ENCODE results near the gene NEURL3.

The NEURL3 gene

DNA sequence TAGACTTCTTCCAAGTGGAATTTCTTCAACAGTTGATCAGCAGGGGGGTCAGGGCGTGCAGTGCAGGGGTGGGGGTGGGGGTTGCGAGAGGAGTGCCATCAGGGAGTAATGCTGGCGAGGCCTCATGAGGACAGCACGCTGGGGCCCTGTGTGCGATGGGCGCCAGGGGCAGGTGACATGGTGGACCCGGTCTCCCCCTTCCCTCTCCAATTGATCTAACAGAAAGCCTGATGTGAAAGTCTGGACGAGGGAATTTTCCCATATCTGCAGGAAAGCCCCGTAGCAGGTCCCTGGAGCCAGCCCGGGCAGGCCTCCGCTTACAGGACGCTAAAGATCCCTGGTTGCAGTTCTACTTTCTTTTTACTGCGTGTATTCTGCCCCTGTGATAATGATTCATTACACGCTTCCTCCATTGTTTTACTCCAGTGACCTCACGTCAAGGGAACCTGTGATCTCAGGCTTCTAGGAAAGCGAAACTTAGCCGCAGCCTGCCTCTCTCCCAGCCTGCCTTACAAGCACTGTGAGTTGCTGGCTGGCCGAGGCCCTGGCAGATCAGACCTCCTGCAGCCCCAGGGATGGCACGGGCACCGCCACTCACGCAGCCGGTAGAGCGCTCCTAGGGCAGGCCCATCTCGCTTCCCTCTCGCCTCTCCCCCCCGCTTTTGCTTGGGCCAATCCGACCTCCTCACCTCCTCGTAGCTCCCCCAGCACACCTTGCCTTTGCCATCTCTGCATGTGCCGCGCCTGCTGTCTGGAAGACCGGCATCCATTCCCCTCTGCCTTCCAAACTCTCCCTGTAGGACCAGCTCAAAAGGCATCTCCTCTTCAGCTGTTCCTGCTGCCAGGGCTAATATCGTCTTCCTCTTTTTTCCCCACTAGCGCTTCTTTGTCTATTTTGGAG, 19.2 kb downstream of the NEURL3 start:
- H2AFZ ChIP-seq (ENCODE audit: low read depth, low read length, severe bottlenecking): peak overlapping the region; percentile 56
- no peaks in the 10 kb centered on the region for H3K36me3 ChIP-seq (ENCODE audit: low read length)
- H3K4me3 ChIP-seq (ENCODE audit: insufficient read depth, low read length, poor library complexity, severe bottlenecking): no peak overlapping the region
- H3K9me2 ChIP-seq (replicated peaks; ENCODE audit: insufficient read depth, low read length): no peaks in the 10 kb centered on the region
- H3K27ac ChIP-seq (ENCODE audit: low read depth, low read length): no peak overlapping the region
- no peaks in the 10 kb centered on the region for H3F3A ChIP-seq (ENCODE audit: insufficient read depth)
- H3K4me2 ChIP-seq (ENCODE audit: low read depth, low read length, poor library complexity, severe bottlenecking): peak overlapping the region; percentile 22
- H3K27me3 ChIP-seq (ENCODE audit: low read length): 0 out of 2 replicates have a peak, but pooled peaks cover under 1% of the 10 kb centered on the region
- TF ChIP-seq CTCF (IDR thresholded peaks at IDR 0.05; ENCODE audit: insufficient read depth, low read length, poor library complexity, severe bottlenecking): no peak
- no peak for TF ChIP-seq EZH2phosphoT487 (conservative IDR thresholded peaks at IDR 0.05; ENCODE audit: low read length)
- H3K9me3 ChIP-seq (ENCODE audit: insufficient read depth, low read length): no peaks in the 10 kb centered on the region
- no peaks in the 10 kb centered on the region for H4K20me1 ChIP-seq (ENCODE audit: low read depth, low read length)
- no peak overlapping the region for H3K9ac ChIP-seq (ENCODE audit: low read length)
- H3K79me2 ChIP-seq (ENCODE audit: insufficient read depth, low read length): no peaks in the 10 kb centered on the region

- Histone ChIP-seq H3K27me3 (ENCODE audit: low read length) (peaks cover 5% of the 10 kb centered on the region; the same call in 1 of the 2 replicates), H3K9ac (ENCODE audit: low read length) (no peak overlapping the region), H3K9me3 (ENCODE audit: insufficient read depth, low read length) (no peaks in the 10 kb centered on the region), H3K36me3 (ENCODE audit: low read length) (0 out of 2 replicates have a peak, but pooled peaks cover 3% of the 10 kb centered on the region), H3K4me3 (ENCODE audit: insufficient read depth, low read length, poor library complexity, severe bottlenecking) (no peak overlapping the region), H3F3A (ENCODE audit: insufficient read depth) (no peaks in the 10 kb centered on the region), H4K20me1 (ENCODE audit: low read depth, low read length) (no peaks in the 10 kb centered on the region), H3K79me2 (ENCODE audit: insufficient read depth, low read length) (no peaks in the 10 kb centered on the region), H3K4me2 (ENCODE audit: low read depth, low read length, poor library complexity, severe bottlenecking) (no peak overlapping the region), H2AFZ (ENCODE audit: low read depth, low read length, severe bottlenecking) (no peak overlapping the region), H3K27ac (ENCODE audit: low read depth, low read length) (no peak overlapping the region), H3K9me2 (replicated peaks; ENCODE audit: insufficient read depth, low read length) (no peaks in the 10 kb centered on the region)
- TF ChIP-seq EZH2phosphoT487 (conservative IDR thresholded peaks at IDR 0.05; ENCODE audit: low read length): no peak
- TF ChIP-seq CTCF (IDR thresholded peaks at IDR 0.05; ENCODE audit: insufficient read depth, low read length, poor library complexity, severe bottlenecking): no peak
Observed at GRCh38 chr2:96485350-96485749, 19.8 kb downstream of the NEURL3 start.

GRCh38 chr2:96484091-96484490, 21.1 kb downstream of the NEURL3 start:
- H3K27ac ChIP-seq (ENCODE audit: low read depth, low read length): no peak overlapping the region
- H4K20me1 ChIP-seq (ENCODE audit: low read depth, low read length): no peaks in the 10 kb centered on the region

More at GRCh38 chr2:96484091-96484490, 21.1 kb downstream of the NEURL3 start:
- Histone ChIP-seq H3K27me3 (ENCODE audit: low read length) (peaks cover 5% of the 10 kb centered on the region; the same call in 1 of the 2 replicates), H3K36me3 (ENCODE audit: low read length) (0 out of 2 replicates have a peak, but pooled peaks cover 3% of the 10 kb centered on the region), H3K79me2 (ENCODE audit: insufficient read depth, low read length) (no peaks in the 10 kb centered on the region), H3K9me2 (replicated peaks; ENCODE audit: insufficient read depth, low read length) (no peaks in the 10 kb centered on the region), H3K9me3 (ENCODE audit: insufficient read depth, low read length) (no peaks in the 10 kb centered on the region), H3K9ac (ENCODE audit: low read length) (no peak overlapping the region), H3F3A (ENCODE audit: insufficient read depth) (no peaks in the 10 kb centered on the region), H3K4me3 (ENCODE audit: insufficient read depth, low read length, poor library complexity, severe bottlenecking) (no peak overlapping the region), H3K4me2 (ENCODE audit: low read depth, low read length, poor library complexity, severe bottlenecking) (no peak overlapping the region), H2AFZ (ENCODE audit: low read depth, low read length, severe bottlenecking) (no peak overlapping the region)
- TF ChIP-seq CTCF (IDR thresholded peaks at IDR 0.05; ENCODE audit: insufficient read depth, low read length, poor library complexity, severe bottlenecking) (no peak), EZH2phosphoT487 (conservative IDR thresholded peaks at IDR 0.05; ENCODE audit: low read length) (no peak)

Data from SU-DHL-6 (cell line).